ENCODE measurements around the gene ALKBH4.

- no peak for TF ChIP-seq POLR2A (IDR thresholded peaks at IDR 0.05)
- TF ChIP-seq POLR2AphosphoS5 (IDR thresholded peaks at IDR 0.05), result no peak
These were observed 53.7 kb downstream of the ALKBH4 start for GRCh38 chr7:102410918-102411317.

Measured in sigmoid colon (tissue), 4 donors.